GM12865 (cell line): ENCODE results near the gene DNLZ.

Experiments
- DNase-seq: peaks from one replicate; pipeline ENCODE4 v3.0.0; 2010; ENCODE audit warnings: low read depth
- H3K4me3 ChIP-seq: 2 replicates; pipeline ENCODE4 v1.5.1; 2011; ENCODE audit warnings: mild to moderate bottlenecking, low read depth, low read length, control low read depth
- TF ChIP-seq, protein P1 (sequence below): IDR thresholded peaks from 2 replicates; pipeline ENCODE4 v1.5.1; 2011; ENCODE audit warnings: low read length, control low read depth, low read depth, inconsistent platforms; ENCODE audit not compliant: insufficient read depth; ENCODE audit errors: missing control alignments

DNLZ gene

GRCh38 chr9:136359774-136360718 is 3.5 kb downstream of the DNLZ start:
- no peak overlapping the region for H3K4me3 ChIP-seq
- TF ChIP-seq, protein P1, sequence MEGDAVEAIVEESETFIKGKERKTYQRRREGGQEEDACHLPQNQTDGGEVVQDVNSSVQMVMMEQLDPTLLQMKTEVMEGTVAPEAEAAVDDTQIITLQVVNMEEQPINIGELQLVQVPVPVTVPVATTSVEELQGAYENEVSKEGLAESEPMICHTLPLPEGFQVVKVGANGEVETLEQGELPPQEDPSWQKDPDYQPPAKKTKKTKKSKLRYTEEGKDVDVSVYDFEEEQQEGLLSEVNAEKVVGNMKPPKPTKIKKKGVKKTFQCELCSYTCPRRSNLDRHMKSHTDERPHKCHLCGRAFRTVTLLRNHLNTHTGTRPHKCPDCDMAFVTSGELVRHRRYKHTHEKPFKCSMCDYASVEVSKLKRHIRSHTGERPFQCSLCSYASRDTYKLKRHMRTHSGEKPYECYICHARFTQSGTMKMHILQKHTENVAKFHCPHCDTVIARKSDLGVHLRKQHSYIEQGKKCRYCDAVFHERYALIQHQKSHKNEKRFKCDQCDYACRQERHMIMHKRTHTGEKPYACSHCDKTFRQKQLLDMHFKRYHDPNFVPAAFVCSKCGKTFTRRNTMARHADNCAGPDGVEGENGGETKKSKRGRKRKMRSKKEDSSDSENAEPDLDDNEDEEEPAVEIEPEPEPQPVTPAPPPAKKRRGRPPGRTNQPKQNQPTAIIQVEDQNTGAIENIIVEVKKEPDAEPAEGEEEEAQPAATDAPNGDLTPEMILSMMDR = no peak

GRCh38 chr9:136358888-136359287 is 4.7 kb downstream of the DNLZ start:
- no peak for DNase-seq
- TF ChIP-seq, protein P1 = no peak

More at GRCh38 chr9:136359774-136360718, 3.5 kb downstream of the DNLZ start:
- DNase-seq = no peak

GRCh38 chr9:136358016-136358415 is 5.5 kb downstream of the DNLZ start:
- no peak for DNase-seq
- no peak overlapping the region for H3K4me3 ChIP-seq
- TF ChIP-seq, protein P1 = no peak

More at GRCh38 chr9:136358888-136359287, 4.7 kb downstream of the DNLZ start:
- no peak overlapping the region for H3K4me3 ChIP-seq

DNA sequence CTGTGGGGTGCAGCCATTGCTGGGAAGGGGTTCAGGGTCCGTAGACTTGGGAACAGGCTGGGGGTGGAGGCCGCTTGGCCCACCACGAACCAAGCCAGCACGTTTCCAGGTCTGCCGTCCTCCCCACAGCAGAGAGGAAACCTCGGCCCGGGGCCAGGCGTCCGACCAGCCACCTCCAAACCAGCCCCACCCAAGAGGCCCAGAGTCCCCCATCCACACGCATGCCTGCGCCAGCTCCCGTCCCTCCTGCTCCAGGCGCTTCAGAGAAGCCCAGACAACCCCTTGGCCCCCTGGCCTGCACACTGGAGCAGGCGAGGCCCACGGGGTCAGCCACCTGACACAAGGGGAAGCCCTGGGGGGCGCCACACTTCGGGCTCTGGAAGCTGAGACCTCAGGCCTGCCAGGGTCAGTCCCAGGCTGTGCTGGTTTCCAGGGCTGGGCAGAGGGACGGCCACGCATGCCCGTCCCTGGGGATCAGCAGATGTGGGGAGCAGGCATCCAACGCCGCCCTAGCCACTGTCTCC is 6.3 kb downstream of the DNLZ start:
- DNase-seq = no peak
- TF ChIP-seq, protein P1 = no peak
- H3K4me3 ChIP-seq = no peak overlapping the region

DNA sequence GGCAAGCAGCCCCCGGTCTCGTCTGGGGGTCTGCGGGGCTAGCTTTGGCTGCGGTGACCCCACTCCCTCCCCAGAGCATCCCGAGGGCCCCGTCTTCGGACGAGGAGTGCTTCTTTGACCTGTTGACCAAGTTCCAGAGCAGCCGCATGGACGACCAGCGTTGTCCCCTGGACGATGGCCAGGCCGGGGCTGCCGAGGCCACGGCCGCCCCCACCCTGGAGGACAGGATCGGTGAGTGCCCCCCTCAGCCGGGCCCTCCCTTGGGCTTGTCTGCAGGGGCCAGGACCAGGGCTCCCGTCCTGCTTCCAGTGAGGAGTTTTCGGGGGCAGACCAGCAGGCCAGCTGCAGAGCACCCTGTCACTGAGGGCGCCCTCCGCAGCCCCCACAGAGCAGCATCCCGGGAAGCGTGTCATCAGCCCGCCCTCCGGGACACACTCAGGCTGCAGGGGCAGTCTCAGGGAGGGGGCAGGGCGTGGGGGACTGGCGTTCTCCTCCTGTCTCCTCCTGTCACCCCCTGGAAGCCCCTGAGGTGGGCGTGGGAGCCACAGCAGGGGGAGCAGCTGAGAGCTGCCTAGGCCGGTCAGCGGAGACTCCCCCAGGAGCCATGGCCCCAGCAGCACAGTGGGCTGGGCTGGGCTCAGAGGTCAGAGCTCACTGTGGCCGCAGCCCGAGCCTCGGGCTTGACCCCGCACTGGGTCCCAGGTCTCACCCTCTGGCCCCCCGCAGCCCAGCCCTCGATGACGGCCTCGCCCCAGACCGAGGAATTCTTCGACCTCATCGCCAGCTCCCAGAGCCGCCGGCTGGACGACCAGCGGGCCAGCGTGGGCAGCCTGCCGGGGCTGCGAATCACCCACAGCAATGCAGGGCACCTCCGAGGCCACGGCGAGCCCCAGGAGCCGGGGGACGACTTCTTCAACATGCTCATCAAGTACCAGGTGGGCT is 7.7 kb downstream of the DNLZ start:
- H3K4me3 ChIP-seq = no peak overlapping the region
- TF ChIP-seq, protein P1 = no peak
- DNase-seq = no peak

- no peak overlapping the region for H3K4me3 ChIP-seq
- DNase-seq = no peak
- TF ChIP-seq, protein P1 = no peak
Observed at GRCh38 chr9:136354592-136355085, 8.9 kb downstream of the DNLZ start.
